SK-N-MC (cell line): ENCODE data around the gene ZNF440.
"Not testable (repeated sequence)": the region's sequence is repeated elsewhere in the genome, so short reads cannot be mapped to it uniquely, and the experiment has no call there.

Source experiments
- EZH2 ChIP-seq: fragments of 200-600 bp; sonication (generic); IDR thresholded peaks from one replicate; pipeline ENCODE4 v1.6.1; 2017; ENCODE audit warnings: antibody characterized with exemption
- POLR2AphosphoS5 ChIP-seq: IDR thresholded peaks from 2 replicates; pipeline ENCODE4 v1.6.1; 2012; ENCODE audit warnings: mild to moderate bottlenecking, low read depth, low read length, borderline replicate concordance

- TF ChIP-seq EZH2, POLR2AphosphoS5: not testable (repeated sequence)
Measured at GRCh38 chr19:11850289-11850688, 36.2 kb downstream of the ZNF440 start.
